ENCODE data around the gene COL4A6.

GRCh38 chrX:108332281-108332680 lies 105.9 kb downstream of the COL4A6 start:
- TF ChIP-seq CTCF (conservative IDR thresholded peaks at IDR 0.05; ENCODE audit: low read length) (no peak), EZH2phosphoT487 (IDR thresholded peaks at IDR 0.05; ENCODE audit: borderline replicate concordance, low read depth, low read length) (no peak)

Measured in OCI-LY7 (cell line).